Pulmonary artery endothelial cell (primary cell): ENCODE measurements around the gene ZFPL1. TPM values are rescaled to one million over a fixed set of nuclear protein-coding genes. Genes with fewer than 3 reads are reported as not detected.

Source experiments
- DNase-seq: peaks from one replicate; pipeline ENCODE4 v3.0.0-alpha.2; 2011; ENCODE audit warnings: low read depth, low spot score
- total RNA-seq: library from RNA; depleted of rRNA; stranded (reverse); fragments of >200 nt; gene quantifications from 2 replicates; pipeline ENCODE4 v1.2.3, GENCODE V29; 2014

Gene ZFPL1
- total RNA-seq, 1 donor from 2014 or later = 34.6 TPM

DNA sequence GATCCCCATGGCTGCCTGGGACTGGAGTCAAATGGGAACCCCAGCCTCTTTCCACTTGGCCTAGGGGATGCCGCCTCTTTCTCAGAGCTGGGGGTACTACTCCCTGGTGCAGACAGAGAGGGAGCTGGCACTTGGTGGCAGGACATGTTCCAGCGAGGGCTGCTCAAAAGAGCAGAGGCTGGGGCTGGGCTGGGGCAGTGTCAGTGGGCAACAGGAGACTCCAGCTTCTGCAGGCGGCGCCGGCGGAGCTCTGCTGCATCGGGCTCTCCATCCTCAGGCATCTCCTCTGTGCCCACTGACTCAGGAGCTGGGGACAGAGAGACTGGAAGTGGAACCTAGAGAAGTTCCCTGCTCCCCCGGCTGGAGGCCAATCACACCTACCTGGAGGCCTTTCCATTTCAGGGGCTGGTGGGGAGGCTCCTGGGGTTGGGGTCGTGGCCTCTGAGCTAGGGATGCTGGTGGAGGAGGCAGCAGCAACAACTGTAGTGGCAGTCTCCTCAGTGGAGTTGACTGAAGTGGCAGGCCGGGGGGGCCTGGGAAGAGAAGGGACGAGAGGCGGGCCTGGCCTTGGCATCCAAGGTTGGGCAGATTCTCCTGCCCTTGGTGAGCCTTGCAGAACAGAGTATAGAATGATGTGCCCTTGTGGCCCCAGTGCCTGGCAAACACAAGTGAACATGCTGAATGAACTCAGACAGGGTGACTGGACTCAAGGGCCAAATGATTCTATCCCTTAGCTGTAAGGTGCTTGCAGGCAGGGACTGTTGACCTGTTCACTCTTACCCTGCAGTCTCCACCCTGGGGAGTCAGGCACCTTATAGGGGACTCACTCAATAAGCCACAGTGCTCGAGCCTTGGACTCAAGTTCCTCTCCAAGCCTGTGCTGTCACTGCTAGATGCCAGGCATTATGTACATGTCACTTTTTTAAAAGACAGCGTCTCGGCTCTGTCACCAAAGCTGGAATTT lies 44.4 kb downstream of the ZFPL1 start:
- no peak for DNase-seq

GRCh38 chr11:65129649-65130441 lies 45.8 kb downstream of the ZFPL1 start:
- DNase-seq = no peak

DNA sequence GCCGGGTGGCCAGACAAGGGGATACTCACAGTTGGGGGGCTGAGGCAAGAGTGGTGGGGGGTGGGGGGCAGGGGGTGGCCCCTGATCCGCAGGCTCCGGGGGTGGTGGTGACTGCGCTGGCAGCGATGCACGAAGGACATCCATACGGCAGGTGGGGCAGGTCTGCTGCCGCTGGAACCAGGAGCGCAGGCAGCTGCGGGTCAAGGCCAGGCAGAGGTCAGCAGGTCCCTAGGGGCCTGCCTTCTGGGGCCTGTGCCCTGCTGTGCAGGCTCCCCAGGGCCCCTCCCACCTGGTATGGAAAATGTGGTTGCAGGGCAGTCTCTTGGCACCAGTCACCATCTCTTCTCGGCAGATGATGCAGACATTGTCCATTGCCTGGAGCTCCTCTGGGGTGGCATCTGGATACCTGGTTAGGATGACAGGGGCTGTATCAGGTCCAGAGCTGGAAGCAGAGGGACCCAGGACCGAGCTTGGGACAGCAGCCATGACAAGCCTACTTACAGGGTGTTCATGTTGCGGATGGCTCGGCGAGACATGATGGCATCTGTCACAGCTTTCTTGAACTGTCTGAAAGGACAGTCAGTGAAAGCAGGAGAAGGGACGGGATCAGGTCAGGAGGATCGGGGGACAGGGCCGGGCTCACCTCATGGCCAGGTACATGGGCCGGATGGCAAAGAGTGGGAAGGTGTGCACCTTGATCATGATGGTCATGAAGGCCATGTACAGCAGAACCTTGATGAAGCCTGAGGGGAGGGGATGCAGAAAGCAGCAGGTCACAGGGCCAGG lies 46.8 kb downstream of the ZFPL1 start:
- no peak for DNase-seq

GRCh38 chr11:65131417-65131776 lies 47.4 kb downstream of the ZFPL1 start:
- DNase-seq = no peak

- DNase-seq = no peak
Observed at GRCh38 chr11:65131895-65132237, 47.8 kb downstream of the ZFPL1 start.

GRCh38 chr11:65132238-65132987 lies 48.4 kb downstream of the ZFPL1 start:
- DNase-seq = no peak

GRCh38 chr11:65132988-65133700 lies 49.1 kb downstream of the ZFPL1 start:
- no peak for DNase-seq

GRCh38 chr11:65133724-65134123 lies 49.7 kb downstream of the ZFPL1 start:
- no peak for DNase-seq

DNA sequence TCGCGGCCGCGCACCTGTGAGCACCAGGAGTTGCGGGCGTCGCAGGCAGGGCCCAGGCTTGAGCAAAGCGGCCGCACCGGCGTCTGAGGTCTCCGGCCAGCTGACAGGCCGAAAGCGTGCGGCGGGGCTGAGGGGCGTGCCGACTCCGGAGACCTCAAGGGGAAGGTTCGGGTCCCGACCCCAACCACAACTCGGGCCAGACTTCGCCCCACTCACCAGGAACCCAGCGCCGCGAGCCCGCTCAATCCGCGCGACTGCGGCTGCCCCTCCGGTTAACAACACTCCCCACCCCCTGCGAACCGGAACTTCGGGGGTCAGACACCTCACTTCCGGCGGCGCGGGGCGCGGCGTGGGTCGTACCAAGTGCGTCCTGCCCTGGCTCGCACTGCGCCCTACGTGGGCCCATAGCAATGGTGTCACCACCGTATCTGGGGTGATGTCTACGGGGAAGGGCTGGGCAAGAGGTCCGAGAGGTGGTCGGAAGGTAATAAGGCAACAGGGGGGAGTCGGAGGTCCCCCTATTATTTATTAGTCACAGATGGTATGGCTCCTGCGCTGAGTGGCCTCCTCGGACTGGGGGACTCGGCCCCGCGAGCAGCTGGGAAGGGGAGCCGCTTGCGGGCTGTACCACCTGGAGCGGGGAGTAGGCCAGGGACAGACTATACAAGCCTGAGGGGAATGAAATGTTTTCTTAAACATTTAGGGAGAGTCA lies 50.4 kb downstream of the ZFPL1 start, which contains the start of gene SYVN1:
Gene SYVN1, minus strand, starts transcription at position 280 of the 712 bp plus-strand sequence. CDS start 918 bp downstream, outside the sequence.
- DNase-seq = peak; percentile 51

GRCh38 chr11:65134952-65135632 lies 51.1 kb downstream of the ZFPL1 start:
- DNase-seq = peak; percentile 89

DNA sequence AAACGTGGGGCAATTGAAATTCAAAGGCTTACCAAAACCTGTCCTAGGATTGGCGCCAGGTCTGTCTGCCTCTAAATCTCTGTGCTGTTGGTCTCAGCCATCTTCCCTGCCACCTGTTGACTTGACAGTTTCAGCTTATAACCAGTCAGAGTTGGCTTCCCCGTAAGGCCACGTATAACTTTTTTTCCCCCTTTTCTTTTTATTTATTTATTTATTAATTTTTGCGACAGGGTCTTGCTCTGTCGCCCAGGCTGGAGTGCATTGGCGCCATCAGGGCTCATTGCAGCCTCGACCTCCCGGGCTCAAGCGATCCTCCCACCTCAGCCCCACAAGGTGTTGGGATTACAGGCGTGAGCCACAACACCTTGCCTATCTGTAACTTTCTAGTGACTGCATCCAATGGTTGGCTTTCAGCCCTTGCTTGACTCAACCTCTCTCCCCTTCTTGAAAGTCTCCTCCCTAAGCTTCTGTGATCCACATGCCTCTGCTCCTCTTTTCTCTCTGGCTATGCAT lies 51.7 kb downstream of the ZFPL1 start:
- DNase-seq = no peak

DNA sequence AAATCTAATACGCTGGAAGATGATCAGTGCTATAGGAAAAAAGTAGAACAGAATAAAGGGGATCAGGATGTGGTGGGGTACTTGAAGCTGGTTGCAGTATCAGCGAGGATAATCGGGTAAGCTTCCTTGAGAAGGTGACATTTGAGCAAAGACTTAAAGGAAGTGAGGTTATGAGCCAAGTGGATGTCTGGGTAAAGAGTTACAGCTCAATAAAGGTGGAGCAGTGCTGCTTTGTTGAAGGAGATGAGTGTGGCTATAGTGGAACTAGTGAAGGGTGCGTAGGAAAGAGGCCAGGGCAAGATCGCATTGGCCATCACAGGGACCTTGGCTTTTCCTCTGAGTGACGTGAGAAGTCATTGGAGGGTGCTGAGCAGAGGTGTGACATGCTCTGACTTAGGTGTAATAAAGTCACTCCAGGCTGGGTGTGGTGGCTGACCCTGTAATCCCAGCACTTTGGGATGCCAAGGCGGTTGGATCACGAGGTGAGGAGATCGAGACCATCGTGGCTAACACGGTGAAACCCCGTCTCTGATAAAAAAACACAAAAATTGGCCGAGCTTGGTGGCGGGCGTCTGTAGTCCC lies 52.6 kb downstream of the ZFPL1 start:
- no peak for DNase-seq

Other genes starting within 250 kb of the ZFPL1 start
- 0.20 and 0.25 TPM in 2 replicates for gene CDC42BPG, start 239.6 kb upstream of the ZFPL1 start, total RNA-seq
- 110 and 122 TPM in 2 replicates for gene EHD1, start 205.6 kb upstream of the ZFPL1 start, total RNA-seq
- 8.8 and 9.6 TPM in 2 replicates for gene ATG2A, start 167.0 kb upstream of the ZFPL1 start, total RNA-seq
- 9.7 and 12.1 TPM in 2 replicates for gene PPP2R5B, start 159.5 kb upstream of the ZFPL1 start, total RNA-seq
- gene GPHA2, start 148.3 kb upstream of the ZFPL1 start, total RNA-seq = not detected in 2 replicates
- gene MAJIN, start 112.1 kb upstream of the ZFPL1 start, total RNA-seq = not detected in 2 replicates
- gene BATF2, start 87.3 kb upstream of the ZFPL1 start, total RNA-seq = 0.40 and 1.1 TPM in 2 replicates
- 93.5 and 124 TPM in 2 replicates for gene ARL2, start 70.1 kb upstream of the ZFPL1 start, total RNA-seq
- gene SNX15, start 56.8 kb upstream of the ZFPL1 start, total RNA-seq = 8.2 and 10.5 TPM in 2 replicates
- 9.4 and 11.4 TPM in 2 replicates for gene SAC3D1, start 43.0 kb upstream of the ZFPL1 start, total RNA-seq
- 10.7 and 15.9 TPM in 2 replicates for gene NAALADL1, start 25.7 kb upstream of the ZFPL1 start, total RNA-seq
- gene CDCA5, start 182 bp upstream of the ZFPL1 start, total RNA-seq = 9.0 and 16.0 TPM in 2 replicates
- 174 and 190 TPM in 2 replicates for gene VPS51, start 12.0 kb downstream of the ZFPL1 start, total RNA-seq
- gene TM7SF2, start 27.6 kb downstream of the ZFPL1 start, total RNA-seq = 20.6 and 28.7 TPM in 2 replicates
- 10.0 and 11.3 TPM in 2 replicates for gene ZNHIT2, start 33.5 kb downstream of the ZFPL1 start, total RNA-seq
- 222 and 473 TPM in 2 replicates for gene FAU, start 37.9 kb downstream of the ZFPL1 start, total RNA-seq
- 52.2 and 58.2 TPM in 2 replicates for gene MRPL49, start 38.1 kb downstream of the ZFPL1 start, total RNA-seq
- 7.1 and 11.4 TPM in 2 replicates for gene SYVN1, start 50.3 kb downstream of the ZFPL1 start, total RNA-seq
- gene SPDYC, start 86.0 kb downstream of the ZFPL1 start, total RNA-seq = not detected in 2 replicates
- gene CAPN1, start 97.7 kb downstream of the ZFPL1 start, total RNA-seq = 151 and 203 TPM in 2 replicates
- gene POLA2, start 177.7 kb downstream of the ZFPL1 start, total RNA-seq = 9.2 and 15.3 TPM in 2 replicates
- gene CDC42EP2, start 230.6 kb downstream of the ZFPL1 start, total RNA-seq = 19.5 and 22.5 TPM in 2 replicates
- gene DPF2, start 249.6 kb downstream of the ZFPL1 start, total RNA-seq = 24.3 and 38.3 TPM in 2 replicates